ENCODE measurements around the gene RABEP2. TPM values are rescaled to one million over a fixed set of nuclear protein-coding genes. Genes with fewer than 3 reads are reported as not detected.
A peak's percentile ranks its signal among the peaks of the same experiment; 100 is the strongest.

The RABEP2 gene
- total and polyA plus RNA-seq, 9 of the 15 experiments (the other 6 are each of a cell fraction or from before 2014, with no cell fraction given), result 0.15 to 13.4 (median 3.5) TPM

DNA sequence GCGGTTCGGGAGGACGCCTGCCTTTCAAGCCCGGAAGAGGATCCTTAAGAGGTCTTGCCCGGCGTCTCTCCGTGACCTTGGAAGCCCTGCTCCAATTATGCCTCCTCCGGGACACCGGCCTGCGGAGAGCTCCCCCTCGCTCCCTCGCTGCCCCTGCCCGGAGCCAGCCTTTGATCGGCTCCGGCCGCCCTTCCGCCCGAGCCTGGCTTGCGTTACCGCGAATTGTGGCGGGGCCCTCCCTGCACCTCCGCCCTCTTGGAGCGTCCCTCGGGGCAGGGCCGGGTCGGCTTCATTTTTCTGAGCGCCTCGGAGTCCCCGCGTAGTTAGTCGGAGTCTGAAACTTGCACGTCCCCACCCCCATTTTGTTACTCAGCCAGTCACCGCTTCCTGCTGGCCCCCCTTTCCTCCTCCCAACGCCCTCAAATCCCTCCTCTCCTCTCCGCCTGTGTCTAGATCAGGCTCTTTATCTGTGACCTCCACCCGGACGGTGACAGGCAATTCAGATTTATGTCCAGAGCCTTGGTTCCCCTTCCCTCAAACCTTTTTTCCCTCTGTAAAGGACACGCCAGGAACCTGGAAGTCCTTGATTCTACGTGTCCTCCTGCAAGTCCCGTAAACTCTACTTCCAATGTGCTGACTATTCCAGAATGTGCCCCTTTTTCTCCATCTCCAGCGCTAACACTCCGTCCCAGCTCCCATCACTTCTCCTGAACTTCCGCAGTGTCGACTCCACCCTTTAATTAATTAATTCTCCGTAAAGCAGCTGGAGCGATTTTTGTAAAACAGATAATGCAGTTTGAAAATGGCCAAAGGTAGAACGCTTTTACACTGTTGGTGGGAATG, 569 bp upstream of the RABEP2 start (continued):
- TF ChIP-seq, protein P1, sequence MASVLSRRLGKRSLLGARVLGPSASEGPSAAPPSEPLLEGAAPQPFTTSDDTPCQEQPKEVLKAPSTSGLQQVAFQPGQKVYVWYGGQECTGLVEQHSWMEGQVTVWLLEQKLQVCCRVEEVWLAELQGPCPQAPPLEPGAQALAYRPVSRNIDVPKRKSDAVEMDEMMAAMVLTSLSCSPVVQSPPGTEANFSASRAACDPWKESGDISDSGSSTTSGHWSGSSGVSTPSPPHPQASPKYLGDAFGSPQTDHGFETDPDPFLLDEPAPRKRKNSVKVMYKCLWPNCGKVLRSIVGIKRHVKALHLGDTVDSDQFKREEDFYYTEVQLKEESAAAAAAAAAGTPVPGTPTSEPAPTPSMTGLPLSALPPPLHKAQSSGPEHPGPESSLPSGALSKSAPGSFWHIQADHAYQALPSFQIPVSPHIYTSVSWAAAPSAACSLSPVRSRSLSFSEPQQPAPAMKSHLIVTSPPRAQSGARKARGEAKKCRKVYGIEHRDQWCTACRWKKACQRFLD (CRISPR knock-in tag; IDR thresholded peaks at IDR 0.05), result peak; percentile 76; the same call in 1 of the 2 replicates
- TF ChIP-seq, protein P2, sequence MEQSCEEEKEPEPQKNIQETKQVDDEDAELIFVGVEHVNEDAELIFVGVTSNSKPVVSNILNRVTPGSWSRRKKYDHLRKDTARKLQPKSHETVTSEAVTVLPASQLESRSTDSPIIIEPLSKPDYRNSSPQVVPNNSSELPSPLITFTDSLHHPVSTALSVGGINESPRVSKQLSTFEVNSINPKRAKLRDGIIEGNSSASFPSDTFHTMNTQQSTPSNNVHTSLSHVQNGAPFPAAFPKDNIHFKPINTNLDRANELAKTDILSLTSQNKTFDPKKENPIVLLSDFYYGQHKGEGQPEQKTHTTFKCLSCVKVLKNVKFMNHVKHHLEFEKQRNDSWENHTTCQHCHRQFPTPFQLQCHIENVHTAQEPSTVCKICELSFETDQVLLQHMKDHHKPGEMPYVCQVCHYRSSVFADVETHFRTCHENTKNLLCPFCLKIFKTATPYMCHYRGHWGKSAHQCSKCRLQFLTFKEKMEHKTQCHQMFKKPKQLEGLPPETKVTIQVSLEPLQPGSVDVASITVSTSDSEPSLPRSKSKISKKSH (CRISPR knock-in tag; IDR thresholded peaks at IDR 0.05), result no peak
- TF ChIP-seq, protein P3, sequence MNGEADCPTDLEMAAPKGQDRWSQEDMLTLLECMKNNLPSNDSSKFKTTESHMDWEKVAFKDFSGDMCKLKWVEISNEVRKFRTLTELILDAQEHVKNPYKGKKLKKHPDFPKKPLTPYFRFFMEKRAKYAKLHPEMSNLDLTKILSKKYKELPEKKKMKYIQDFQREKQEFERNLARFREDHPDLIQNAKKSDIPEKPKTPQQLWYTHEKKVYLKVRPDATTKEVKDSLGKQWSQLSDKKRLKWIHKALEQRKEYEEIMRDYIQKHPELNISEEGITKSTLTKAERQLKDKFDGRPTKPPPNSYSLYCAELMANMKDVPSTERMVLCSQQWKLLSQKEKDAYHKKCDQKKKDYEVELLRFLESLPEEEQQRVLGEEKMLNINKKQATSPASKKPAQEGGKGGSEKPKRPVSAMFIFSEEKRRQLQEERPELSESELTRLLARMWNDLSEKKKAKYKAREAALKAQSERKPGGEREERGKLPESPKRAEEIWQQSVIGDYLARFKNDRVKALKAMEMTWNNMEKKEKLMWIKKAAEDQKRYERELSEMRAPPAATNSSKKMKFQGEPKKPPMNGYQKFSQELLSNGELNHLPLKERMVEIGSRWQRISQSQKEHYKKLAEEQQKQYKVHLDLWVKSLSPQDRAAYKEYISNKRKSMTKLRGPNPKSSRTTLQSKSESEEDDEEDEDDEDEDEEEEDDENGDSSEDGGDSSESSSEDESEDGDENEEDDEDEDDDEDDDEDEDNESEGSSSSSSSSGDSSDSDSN (IDR thresholded peaks at IDR 0.05; ENCODE audit: borderline replicate concordance in 1 of 2, low read depth in 2 of 2, low read length in 2 of 2), result peak in 1 of 2 experiments; percentile 40; a peak in 1 of 4 replicates
- TF ChIP-seq SMARCA5 (IDR thresholded peaks at IDR 0.05) (no peak), ZNF79 (CRISPR knock-in tag; IDR thresholded peaks at IDR 0.05; ENCODE audit: low read depth) (no peak), FOXK2 (conservative IDR thresholded peaks at IDR 0.05 in 1 of 2, IDR thresholded peaks at IDR 0.05 in 1 of 2; ENCODE audit: low read depth in 2 of 2) (peak; percentile 61 to 65; a peak in 3 of 4 replicates), GTF2F1 (IDR thresholded peaks at IDR 0.05; ENCODE audit: low read depth, low read length) (no peak), HMG20A (CRISPR knock-in tag; conservative IDR thresholded peaks at IDR 0.05) (no peak), MXI1 (IDR thresholded peaks at IDR 0.05; ENCODE audit: low read depth, low read length) (no peak), GABPA (tag; conservative IDR thresholded peaks at IDR 0.05; ENCODE audit: low read depth) (peak; percentile 83)
- TF ChIP-seq, protein P4, sequence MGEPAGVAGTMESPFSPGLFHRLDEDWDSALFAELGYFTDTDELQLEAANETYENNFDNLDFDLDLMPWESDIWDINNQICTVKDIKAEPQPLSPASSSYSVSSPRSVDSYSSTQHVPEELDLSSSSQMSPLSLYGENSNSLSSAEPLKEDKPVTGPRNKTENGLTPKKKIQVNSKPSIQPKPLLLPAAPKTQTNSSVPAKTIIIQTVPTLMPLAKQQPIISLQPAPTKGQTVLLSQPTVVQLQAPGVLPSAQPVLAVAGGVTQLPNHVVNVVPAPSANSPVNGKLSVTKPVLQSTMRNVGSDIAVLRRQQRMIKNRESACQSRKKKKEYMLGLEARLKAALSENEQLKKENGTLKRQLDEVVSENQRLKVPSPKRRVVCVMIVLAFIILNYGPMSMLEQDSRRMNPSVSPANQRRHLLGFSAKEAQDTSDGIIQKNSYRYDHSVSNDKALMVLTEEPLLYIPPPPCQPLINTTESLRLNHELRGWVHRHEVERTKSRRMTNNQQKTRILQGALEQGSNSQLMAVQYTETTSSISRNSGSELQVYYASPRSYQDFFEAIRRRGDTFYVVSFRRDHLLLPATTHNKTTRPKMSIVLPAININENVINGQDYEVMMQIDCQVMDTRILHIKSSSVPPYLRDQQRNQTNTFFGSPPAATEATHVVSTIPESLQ (CRISPR knock-in tag; IDR thresholded peaks at IDR 0.05), result no peak
- TF ChIP-seq, protein P5, sequence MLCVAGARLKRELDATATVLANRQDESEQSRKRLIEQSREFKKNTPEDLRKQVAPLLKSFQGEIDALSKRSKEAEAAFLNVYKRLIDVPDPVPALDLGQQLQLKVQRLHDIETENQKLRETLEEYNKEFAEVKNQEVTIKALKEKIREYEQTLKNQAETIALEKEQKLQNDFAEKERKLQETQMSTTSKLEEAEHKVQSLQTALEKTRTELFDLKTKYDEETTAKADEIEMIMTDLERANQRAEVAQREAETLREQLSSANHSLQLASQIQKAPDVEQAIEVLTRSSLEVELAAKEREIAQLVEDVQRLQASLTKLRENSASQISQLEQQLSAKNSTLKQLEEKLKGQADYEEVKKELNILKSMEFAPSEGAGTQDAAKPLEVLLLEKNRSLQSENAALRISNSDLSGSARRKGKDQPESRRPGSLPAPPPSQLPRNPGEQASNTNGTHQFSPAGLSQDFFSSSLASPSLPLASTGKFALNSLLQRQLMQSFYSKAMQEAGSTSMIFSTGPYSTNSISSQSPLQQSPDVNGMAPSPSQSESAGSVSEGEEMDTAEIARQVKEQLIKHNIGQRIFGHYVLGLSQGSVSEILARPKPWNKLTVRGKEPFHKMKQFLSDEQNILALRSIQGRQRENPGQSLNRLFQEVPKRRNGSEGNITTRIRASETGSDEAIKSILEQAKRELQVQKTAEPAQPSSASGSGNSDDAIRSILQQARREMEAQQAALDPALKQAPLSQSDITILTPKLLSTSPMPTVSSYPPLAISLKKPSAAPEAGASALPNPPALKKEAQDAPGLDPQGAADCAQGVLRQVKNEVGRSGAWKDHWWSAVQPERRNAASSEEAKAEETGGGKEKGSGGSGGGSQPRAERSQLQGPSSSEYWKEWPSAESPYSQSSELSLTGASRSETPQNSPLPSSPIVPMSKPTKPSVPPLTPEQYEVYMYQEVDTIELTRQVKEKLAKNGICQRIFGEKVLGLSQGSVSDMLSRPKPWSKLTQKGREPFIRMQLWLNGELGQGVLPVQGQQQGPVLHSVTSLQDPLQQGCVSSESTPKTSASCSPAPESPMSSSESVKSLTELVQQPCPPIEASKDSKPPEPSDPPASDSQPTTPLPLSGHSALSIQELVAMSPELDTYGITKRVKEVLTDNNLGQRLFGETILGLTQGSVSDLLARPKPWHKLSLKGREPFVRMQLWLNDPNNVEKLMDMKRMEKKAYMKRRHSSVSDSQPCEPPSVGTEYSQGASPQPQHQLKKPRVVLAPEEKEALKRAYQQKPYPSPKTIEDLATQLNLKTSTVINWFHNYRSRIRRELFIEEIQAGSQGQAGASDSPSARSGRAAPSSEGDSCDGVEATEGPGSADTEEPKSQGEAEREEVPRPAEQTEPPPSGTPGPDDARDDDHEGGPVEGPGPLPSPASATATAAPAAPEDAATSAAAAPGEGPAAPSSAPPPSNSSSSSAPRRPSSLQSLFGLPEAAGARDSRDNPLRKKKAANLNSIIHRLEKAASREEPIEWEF (CRISPR knock-in tag; IDR thresholded peaks at IDR 0.05), result no peak
